ENCODE measurements around the gene C16orf74.

Gene C16orf74

GRCh38 chr16:85668676-85669424, 82.0 kb downstream of the C16orf74 start:
- no peak for DNase-seq

GRCh38 chr16:85667841-85668413, 83.0 kb downstream of the C16orf74 start:
- no peak for DNase-seq

- no peak for DNase-seq
Measured at GRCh38 chr16:85667261-85667660, 83.6 kb downstream of the C16orf74 start.

GRCh38 chr16:85665929-85666328, 85.0 kb downstream of the C16orf74 start:
- DNase-seq, result no peak

GRCh38 chr16:85665373-85665740, 85.5 kb downstream of the C16orf74 start:
- no peak for DNase-seq

GRCh38 chr16:85664580-85665372, 86.1 kb downstream of the C16orf74 start:
- DNase-seq, result no peak

DNA sequence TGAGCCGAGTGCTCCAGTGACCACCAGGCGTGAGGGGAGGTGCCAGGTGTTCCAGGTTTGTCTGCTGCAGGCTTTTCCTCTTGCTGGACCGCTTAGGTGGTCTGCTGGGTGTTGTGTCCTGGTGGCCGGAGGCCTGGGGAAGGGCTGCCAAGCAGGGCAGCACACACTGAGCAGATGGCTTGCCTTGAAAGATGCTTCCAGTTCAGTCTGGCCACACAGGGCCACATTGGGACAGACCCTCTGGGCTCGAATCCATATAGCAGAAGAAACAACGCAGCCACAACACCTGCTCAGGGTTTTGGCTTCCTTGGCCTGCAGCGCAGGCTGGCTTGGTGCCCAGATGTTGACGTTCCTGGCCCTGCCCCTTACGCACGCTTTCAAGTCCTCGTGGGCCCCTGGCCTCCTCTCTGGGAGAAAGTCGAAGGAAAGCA, 87.0 kb downstream of the C16orf74 start:
- DNase-seq, result no peak

DNA sequence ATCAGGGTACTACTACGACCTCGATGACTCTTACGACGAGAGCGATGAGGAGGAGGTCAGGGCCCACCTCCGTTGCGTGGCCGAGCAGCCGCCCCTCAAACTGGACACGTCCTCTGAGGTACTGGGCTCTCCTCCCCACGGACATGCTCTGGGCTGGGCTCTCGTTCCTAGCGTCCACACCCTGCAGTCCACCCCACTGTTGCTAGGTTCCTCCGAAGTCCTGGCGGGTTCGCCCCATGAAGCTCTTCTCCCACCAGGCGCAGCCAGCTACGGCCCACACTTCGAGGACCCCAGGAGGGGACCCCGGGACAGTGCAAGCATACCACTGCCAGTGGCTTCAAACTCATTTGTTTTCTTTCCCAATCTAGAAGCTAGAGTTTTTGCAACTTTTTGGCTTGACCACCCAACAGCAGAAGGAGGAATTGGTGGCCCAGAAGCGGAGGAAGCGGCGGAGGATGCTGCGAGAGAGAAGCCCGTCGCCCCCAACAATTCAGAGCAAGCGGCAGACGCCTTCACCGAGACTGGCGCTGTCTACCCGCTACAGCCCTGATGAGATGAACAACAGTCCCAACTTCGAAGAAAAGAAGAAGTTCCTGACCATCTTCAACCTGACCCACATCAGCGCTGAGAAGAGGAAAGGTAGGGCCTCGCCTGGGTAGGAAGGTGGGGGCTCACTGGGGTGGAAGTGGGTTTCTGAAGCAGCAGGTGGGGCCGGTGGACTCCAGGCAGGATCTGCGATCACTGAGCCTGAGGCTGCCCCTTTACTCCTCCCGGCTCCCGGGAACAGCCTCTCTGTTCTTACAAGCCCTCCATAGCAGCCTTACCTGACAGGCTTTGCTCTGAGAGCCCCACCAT, 87.7 kb downstream of the C16orf74 start:
- no peak for DNase-seq

- no peak for DNase-seq
Measured at GRCh38 chr16:85662482-85662812, 88.4 kb downstream of the C16orf74 start.

DNA sequence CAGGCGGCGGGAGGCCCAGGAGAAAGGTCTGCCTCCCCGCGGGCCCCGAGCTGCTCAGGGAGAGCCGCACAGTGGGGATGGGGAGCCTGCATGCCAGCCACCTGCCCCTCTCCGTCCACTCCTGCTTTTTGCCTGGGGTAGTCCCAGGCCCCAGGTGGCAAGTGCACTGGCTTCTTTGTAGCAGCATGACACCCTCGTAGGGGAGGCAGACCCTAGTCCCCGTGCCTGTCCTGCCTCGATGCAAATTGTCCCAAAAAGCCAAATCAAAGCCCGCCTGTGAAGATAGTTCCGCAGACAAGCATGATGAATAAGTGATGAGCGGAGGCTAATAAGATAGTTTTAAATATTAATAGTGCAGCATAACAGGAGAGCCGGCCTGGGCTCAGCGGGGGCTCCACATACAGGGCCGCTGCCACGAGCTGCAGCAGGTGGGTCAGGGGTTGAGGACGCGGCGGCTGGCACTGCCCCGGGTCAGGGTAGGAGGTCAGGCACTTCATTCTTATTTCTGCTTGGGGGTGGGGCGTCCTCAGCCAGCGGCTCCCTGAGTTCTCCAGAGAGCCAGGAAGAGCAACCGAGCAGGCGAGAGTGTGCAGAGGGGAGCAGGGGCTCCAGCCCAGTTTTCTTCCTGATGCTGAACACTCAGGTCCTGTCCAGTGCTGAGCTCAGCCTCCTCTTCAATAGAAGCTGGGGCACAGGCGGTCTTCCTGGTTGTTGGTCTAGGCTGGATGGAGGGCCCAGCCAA, 89.0 kb downstream of the C16orf74 start:
- no peak for DNase-seq

- DNase-seq, result no peak
Measured at GRCh38 chr16:85660843-85661739, 89.8 kb downstream of the C16orf74 start.

GRCh38 chr16:85659805-85660511, 90.9 kb downstream of the C16orf74 start:
- DNase-seq, result peak; percentile 53

- DNase-seq, result no peak
Measured at GRCh38 chr16:85659336-85659735, 91.6 kb downstream of the C16orf74 start.

GRCh38 chr16:85658504-85659326, 92.2 kb downstream of the C16orf74 start:
- no peak for DNase-seq

DNA sequence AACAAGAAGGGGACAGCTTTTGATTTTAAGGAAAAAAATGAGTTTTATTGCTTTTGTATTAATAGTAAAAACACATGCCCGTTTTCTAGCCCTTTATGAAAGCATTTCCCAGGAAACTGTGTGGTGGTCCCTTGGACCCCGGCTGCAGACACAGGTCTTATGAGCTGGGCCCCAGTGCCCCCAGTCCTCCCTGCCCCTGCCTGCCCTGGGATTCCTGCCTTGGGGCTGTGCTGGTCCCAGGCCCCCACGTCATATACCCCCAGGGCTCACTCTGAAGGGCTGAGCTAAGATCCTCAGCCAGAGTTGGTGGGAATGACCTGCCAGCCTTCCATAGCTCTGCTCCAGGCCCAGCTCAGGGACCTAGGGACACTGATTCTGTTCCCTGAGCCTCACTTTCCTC, 92.9 kb downstream of the C16orf74 start:
- DNase-seq, result no peak
